Stimulated activated effector memory CD8-positive, alpha-beta T cell treated with anti-CD3 and anti-CD28 coated beads, Interleukin-12 subunit alpha, Interleukin-12 subunit beta, amount 100 ng/mL, for 72 hours (primary cell): ENCODE data around the gene HMGCS1.

ENCODE experiments used
- ATAC-seq: fragments of 150-1000 bp; cut with Tn5 transposase; 2 replicates; pipeline ENCODE4 v1.10.0; 2021
- DNase-seq, 2 donors: peaks; one replicate each; pipeline ENCODE4 v3.0.0; 2021 to 2022; ENCODE audit warnings: low spot score in 2 of 2
- H3K27ac Mint-ChIP-seq: one replicate; pipeline ENCODE4 v1.8.0; 2022; ENCODE audit warnings: mild to moderate bottlenecking, mixed read lengths
- H3K36me3 Mint-ChIP-seq: one replicate; pipeline ENCODE4 v1.8.0; 2022; ENCODE audit warnings: mild to moderate bottlenecking, mixed read lengths
- H3K4me1 Mint-ChIP-seq: one replicate; pipeline ENCODE4 v1.8.0; 2022; ENCODE audit warnings: mixed read lengths
- H3K4me3 Mint-ChIP-seq: one replicate; pipeline ENCODE4 v1.8.0; 2022; ENCODE audit warnings: mild to moderate bottlenecking, mixed read lengths
- H3K9me3 Mint-ChIP-seq: one replicate; pipeline ENCODE4 v1.8.0; 2022; ENCODE audit warnings: mixed read lengths

The HMGCS1 gene

DNA sequence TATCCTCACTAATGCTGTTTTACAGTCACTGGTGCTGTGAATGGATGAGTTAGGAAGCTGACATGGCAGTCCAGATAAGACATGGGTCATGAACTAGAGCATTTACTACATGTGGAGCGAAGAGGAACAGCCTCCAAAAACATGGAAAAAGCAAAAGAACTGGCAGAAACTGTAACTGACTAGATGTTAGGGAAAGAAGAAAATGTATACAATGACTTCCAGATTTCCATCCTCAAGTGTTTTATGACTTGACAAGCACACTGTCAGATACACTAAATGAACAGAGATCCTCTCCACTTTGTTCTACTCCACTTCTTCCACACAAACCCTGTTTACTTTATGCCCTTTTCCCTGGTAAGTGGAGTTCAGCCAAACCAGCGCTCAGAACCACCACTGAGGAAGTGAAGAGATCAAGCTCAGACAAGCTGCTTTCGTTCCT is 11.5 kb downstream of the HMGCS1 start:
- DNase-seq = no peak
- ATAC-seq = no peak
- Mint-ChIP-seq H3K36me3 (peaks cover 100% of the 10 kb centered on the region), H3K4me1 (peaks cover 55% of the 10 kb centered on the region), H3K4me3 (no peak overlapping the region), H3K27ac (no peak overlapping the region), H3K9me3 (no peaks in the 10 kb centered on the region)

GRCh38 chr5:43300112-43300511 is 13.1 kb downstream of the HMGCS1 start:
- peaks cover 100% of the 10 kb centered on the region for H3K36me3 Mint-ChIP-seq
- no peak overlapping the region for H3K4me3 Mint-ChIP-seq
- peaks cover 48% of the 10 kb centered on the region for H3K4me1 Mint-ChIP-seq
- peak overlapping the region; percentile 23 for H3K27ac Mint-ChIP-seq
- no peak for DNase-seq
- no peaks in the 10 kb centered on the region for H3K9me3 Mint-ChIP-seq
- ATAC-seq = no peak

DNA sequence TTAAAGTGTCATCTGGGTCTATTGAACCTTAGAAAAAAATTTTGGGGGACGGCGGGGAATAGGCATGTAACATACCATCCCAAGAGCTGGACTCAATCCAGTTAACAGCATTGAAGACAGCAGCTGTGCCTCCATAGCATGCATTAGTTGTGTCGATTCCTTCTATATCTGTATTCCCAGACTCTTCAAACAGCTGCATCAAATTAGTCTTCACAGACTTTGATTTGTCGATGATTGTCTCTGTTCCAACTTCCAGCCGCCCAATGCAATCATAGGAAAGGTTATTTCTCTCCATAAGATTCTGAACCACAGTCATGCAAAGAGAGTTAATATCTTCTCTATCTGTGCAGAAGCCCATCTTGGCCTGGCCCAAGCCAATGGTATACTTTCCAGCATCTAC is 14.8 kb downstream of the HMGCS1 start:
- no peak for ATAC-seq
- H3K4me3 Mint-ChIP-seq = no peak overlapping the region
- peaks cover 100% of the 10 kb centered on the region for H3K36me3 Mint-ChIP-seq
- no peaks in the 10 kb centered on the region for H3K9me3 Mint-ChIP-seq
- no peak overlapping the region for H3K27ac Mint-ChIP-seq
- DNase-seq = no peak
- peaks cover 34% of the 10 kb centered on the region for H3K4me1 Mint-ChIP-seq

DNA sequence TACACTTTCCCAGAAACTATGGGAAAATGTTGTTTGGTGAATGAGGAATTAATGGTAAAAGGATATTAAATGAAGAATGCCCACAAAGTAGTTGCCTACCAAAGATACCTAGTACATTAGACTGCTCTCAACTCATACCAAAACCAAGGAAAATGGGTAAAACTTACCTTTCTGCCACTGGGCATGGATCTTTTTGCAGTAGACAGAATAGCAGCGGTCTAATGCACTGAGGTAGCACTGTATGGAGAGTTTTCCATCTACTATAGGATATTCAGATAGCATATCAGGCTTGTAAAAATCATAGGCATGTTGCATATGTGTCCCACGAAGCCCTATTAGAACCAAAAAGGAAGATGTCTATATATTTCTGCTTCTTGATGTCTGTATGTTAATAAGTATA is 16.4 kb downstream of the HMGCS1 start:
- H3K27ac Mint-ChIP-seq = no peak overlapping the region
- no peak for ATAC-seq
- H3K9me3 Mint-ChIP-seq = no peaks in the 10 kb centered on the region
- peaks cover 100% of the 10 kb centered on the region for H3K36me3 Mint-ChIP-seq
- peaks cover 19% of the 10 kb centered on the region for H3K4me1 Mint-ChIP-seq
- no peak overlapping the region for H3K4me3 Mint-ChIP-seq
- no peak for DNase-seq

- ATAC-seq (no peak), DNase-seq (no peak)
- no peak overlapping the region for H3K4me3 Mint-ChIP-seq
- peaks cover 100% of the 10 kb centered on the region for H3K36me3 Mint-ChIP-seq
- peaks cover 7% of the 10 kb centered on the region for H3K4me1 Mint-ChIP-seq
- no peaks in the 10 kb centered on the region for H3K9me3 Mint-ChIP-seq
- no peak overlapping the region for H3K27ac Mint-ChIP-seq
Measured at GRCh38 chr5:43295202-43295601, 18.0 kb downstream of the HMGCS1 start.

DNA sequence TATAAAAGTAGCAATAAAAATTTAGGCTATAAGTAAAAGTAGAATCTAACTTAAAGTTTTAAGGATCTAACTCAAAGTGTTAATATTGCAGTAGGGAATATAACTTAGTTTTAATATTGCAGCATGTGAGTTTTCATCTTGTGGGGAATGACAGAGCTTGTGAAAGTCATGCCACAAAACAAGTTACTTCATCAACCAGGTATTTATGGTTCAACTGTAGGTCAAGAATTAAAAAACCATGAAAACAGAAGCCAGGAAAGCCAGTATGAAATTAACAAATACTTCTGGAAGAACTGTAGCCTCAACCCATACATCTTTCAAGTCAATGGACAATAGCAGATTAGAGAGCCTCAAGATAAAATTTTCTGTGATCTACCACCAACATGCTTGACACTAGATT is 19.0 kb downstream of the HMGCS1 start:
- DNase-seq = no peak
- Mint-ChIP-seq H3K4me1 (peaks cover 7% of the 10 kb centered on the region), H3K4me3 (no peak overlapping the region), H3K36me3 (peaks cover 100% of the 10 kb centered on the region), H3K9me3 (no peaks in the 10 kb centered on the region), H3K27ac (no peak overlapping the region)
- ATAC-seq = no peak

GRCh38 chr5:43290726-43291125 is 22.5 kb downstream of the HMGCS1 start:
- no peak for DNase-seq
- no peaks in the 10 kb centered on the region for H3K9me3 Mint-ChIP-seq
- H3K4me3 Mint-ChIP-seq = no peak overlapping the region
- peaks cover 7% of the 10 kb centered on the region for H3K4me1 Mint-ChIP-seq
- no peak overlapping the region for H3K27ac Mint-ChIP-seq
- ATAC-seq = no peak
- H3K36me3 Mint-ChIP-seq = peaks cover 93% of the 10 kb centered on the region

- Mint-ChIP-seq H3K4me1 (no peaks in the 10 kb centered on the region), H3K4me3 (no peak overlapping the region), H3K9me3 (no peaks in the 10 kb centered on the region), H3K27ac (no peak overlapping the region), H3K36me3 (peaks cover 76% of the 10 kb centered on the region)
- DNase-seq (no peak), ATAC-seq (no peak)
Measured at GRCh38 chr5:43288269-43288831, 24.9 kb downstream of the HMGCS1 start.

DNA sequence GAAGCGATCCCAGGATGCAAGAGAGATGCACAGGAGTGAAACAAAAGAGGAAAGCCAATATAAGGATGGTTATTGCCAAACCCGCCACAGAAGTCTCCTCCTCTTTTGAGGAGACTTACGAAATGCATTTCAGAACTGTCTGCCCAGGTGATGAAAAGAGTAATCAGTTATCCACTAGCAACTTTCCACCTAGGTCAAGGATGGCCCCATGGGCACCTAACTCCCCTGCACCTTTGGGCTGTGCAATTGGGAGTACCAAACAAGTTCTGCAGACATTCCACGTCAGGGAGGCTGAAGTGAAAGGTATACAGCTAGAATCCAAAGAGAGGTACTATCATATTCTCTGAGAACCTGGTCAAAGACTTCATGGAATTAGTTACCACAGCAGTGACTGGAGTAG is 25.7 kb downstream of the HMGCS1 start:
- ATAC-seq (no peak), DNase-seq (no peak)
- peaks cover 68% of the 10 kb centered on the region for H3K36me3 Mint-ChIP-seq
- no peaks in the 10 kb centered on the region for H3K4me1 Mint-ChIP-seq
- peak overlapping the region; percentile 26 for H3K27ac Mint-ChIP-seq
- no peak overlapping the region for H3K4me3 Mint-ChIP-seq
- H3K9me3 Mint-ChIP-seq = no peaks in the 10 kb centered on the region

GRCh38 chr5:43286623-43287022 is 26.6 kb downstream of the HMGCS1 start:
- peaks cover 59% of the 10 kb centered on the region for H3K36me3 Mint-ChIP-seq
- H3K4me1 Mint-ChIP-seq = peaks cover 7% of the 10 kb centered on the region
- DNase-seq (no peak), ATAC-seq (peak; percentile 12)
- no peak overlapping the region for H3K4me3 Mint-ChIP-seq
- no peaks in the 10 kb centered on the region for H3K9me3 Mint-ChIP-seq
- H3K27ac Mint-ChIP-seq = peak overlapping the region; percentile 26

GRCh38 chr5:43281840-43282658 is 31.2 kb downstream of the HMGCS1 start:
- ATAC-seq = peak; percentile 94

GRCh38 chr5:43279548-43280274 is 33.5 kb downstream of the HMGCS1 start:
- Mint-ChIP-seq H3K36me3 (peaks cover 7% of the 10 kb centered on the region), H3K9me3 (no peaks in the 10 kb centered on the region), H3K4me3 (no peak overlapping the region), H3K27ac (no peak overlapping the region), H3K4me1 (peaks cover 16% of the 10 kb centered on the region)
- ATAC-seq = no peak
- no peak for DNase-seq

More at GRCh38 chr5:43281840-43282658, 31.2 kb downstream of the HMGCS1 start:
- Mint-ChIP-seq H3K36me3 (peaks cover 13% of the 10 kb centered on the region), H3K4me3 (no peak overlapping the region), H3K9me3 (no peaks in the 10 kb centered on the region), H3K4me1 (peaks cover 16% of the 10 kb centered on the region), H3K27ac (peak overlapping the region; percentile 29)
- DNase-seq = no peak

DNA sequence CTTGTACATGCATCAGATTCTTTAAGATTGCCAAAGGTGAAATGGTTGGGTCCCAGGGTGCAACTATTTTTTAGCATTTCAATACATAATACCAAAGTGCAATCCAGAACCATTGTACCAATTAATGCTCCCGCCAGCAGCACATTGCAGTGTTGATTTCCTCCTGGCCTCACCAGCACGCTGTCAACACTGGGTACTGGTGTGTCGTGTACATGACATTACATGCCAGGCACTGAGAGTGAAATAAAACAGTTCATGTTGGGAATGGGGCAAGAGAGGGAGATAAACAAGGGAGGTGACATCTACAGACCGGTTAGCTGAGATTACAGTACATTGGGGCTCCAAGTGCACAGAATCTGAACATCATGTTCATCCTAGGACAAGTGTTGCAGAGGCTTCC is 37.8 kb downstream of the HMGCS1 start:
- no peaks in the 10 kb centered on the region for H3K4me1 Mint-ChIP-seq
- H3K4me3 Mint-ChIP-seq = no peak overlapping the region
- no peaks in the 10 kb centered on the region for H3K9me3 Mint-ChIP-seq
- H3K27ac Mint-ChIP-seq = no peak overlapping the region
- no peaks in the 10 kb centered on the region for H3K36me3 Mint-ChIP-seq
- ATAC-seq (no peak), DNase-seq (no peak)

- Mint-ChIP-seq H3K36me3 (no peaks in the 10 kb centered on the region), H3K4me1 (no peaks in the 10 kb centered on the region), H3K4me3 (no peak overlapping the region), H3K27ac (no peak overlapping the region), H3K9me3 (no peaks in the 10 kb centered on the region)
- no peak for DNase-seq
- ATAC-seq = no peak
Measured at GRCh38 chr5:43274435-43275114, 38.6 kb downstream of the HMGCS1 start.

DNA sequence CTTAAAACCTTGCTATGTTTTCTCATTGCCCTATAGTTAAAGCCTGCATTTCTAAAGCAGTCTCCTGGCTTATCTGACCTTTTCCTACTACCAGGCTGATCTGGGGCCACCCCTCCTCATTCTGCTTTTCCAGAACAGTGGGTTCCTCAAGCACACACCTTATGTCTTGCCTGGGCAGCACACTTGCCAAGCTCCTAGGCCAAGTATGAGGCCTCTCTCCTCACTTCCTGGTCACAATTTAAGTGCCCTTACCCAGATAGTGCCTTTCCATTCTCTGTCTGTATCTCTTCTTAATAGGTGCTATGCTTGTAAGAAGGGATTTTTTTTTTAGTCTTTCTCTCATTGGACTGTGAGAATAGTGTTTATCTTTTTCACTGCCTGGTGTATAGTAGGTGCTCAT is 39.7 kb downstream of the HMGCS1 start:
- Mint-ChIP-seq H3K36me3 (no peaks in the 10 kb centered on the region), H3K4me1 (no peaks in the 10 kb centered on the region), H3K9me3 (no peaks in the 10 kb centered on the region), H3K4me3 (no peak overlapping the region), H3K27ac (peak overlapping the region; percentile 23)
- DNase-seq = no peak
- no peak for ATAC-seq
